ENCODE results near the gene SLIT3. TPM values are rescaled to one million over a fixed set of nuclear protein-coding genes. Genes with fewer than 3 reads are reported as not detected.
A peak's percentile ranks its signal among the peaks of the same experiment; 100 is the strongest.

Gene SLIT3
- polyA plus RNA-seq, 1 of the 3 experiments (the other 2 are of a cell fraction) = 119 TPM

GRCh38 chr5:168801567-168801966 lies 499.4 kb downstream of the SLIT3 start:
- 85% methylated on average over 7 of the region's 7 CpGs for WGBS (ENCODE audit: low lambda C conversion rate)

More at GRCh38 chr5:168801567-168801966, 499.4 kb downstream of the SLIT3 start:
- H3K27me3 ChIP-seq (ENCODE audit: insufficient read depth) = no peaks in the 10 kb centered on the region
- H3K4me3 ChIP-seq (ENCODE audit: low read depth in 2 of 2, low read length in 1 of 2) = no peak overlapping the region
- H4K20me1 ChIP-seq (ENCODE audit: insufficient read depth) = no peaks in the 10 kb centered on the region
- H3K4me1 ChIP-seq (ENCODE audit: control insufficient read depth in 1 of 2, insufficient read depth in 2 of 2, low read depth in 1 of 2, low read length in 1 of 2) = peaks cover 4 to 54% of the 10 kb centered on the region in 2 experiments; a peak in 2 of 4 replicates
- H3K27ac ChIP-seq (ENCODE audit: low read depth in 2 of 2, low read length in 1 of 2) = peak overlapping the region; percentile 52 to 73; a peak in 3 of 4 replicates
- H3F3A ChIP-seq (replicated peaks; ENCODE audit: insufficient read depth) = no peaks in the 10 kb centered on the region
- CTCF ChIA-PET = interaction anchor here (0.8 to 1.8 kb wide), 3 partner anchors 12 to 51 kb away, joined by 3 to 6 read pairs (median 4); no protein-coding TSS in a partner anchor
- H3K79me2 ChIP-seq (ENCODE audit: insufficient read depth) = no peaks in the 10 kb centered on the region
- DNase-seq = no peak
- no peak overlapping the region for H2AFZ ChIP-seq (ENCODE audit: low read depth)
- peaks cover 3 to 88% of the 10 kb centered on the region in 2 experiments for H3K36me3 ChIP-seq (replicated peaks in 1 of 2; ENCODE audit: control insufficient read depth in 1 of 2, insufficient read depth in 2 of 2, low read length in 1 of 2)
- H3K9me2 ChIP-seq = no peaks in the 10 kb centered on the region
- POLR2A ChIA-PET = interaction anchor here (1.1 to 2.1 kb wide), 3 partner anchors 9 to 43 kb away, joined by 3 to 5 read pairs (median 4); no protein-coding TSS in a partner anchor
- no peak overlapping the region for H3K9ac ChIP-seq
- 0 out of 2 replicates have a peak overlapping the region, but pooled peaks have one; percentile 25 for H3K4me2 ChIP-seq
- TF ChIP-seq, protein P1, sequence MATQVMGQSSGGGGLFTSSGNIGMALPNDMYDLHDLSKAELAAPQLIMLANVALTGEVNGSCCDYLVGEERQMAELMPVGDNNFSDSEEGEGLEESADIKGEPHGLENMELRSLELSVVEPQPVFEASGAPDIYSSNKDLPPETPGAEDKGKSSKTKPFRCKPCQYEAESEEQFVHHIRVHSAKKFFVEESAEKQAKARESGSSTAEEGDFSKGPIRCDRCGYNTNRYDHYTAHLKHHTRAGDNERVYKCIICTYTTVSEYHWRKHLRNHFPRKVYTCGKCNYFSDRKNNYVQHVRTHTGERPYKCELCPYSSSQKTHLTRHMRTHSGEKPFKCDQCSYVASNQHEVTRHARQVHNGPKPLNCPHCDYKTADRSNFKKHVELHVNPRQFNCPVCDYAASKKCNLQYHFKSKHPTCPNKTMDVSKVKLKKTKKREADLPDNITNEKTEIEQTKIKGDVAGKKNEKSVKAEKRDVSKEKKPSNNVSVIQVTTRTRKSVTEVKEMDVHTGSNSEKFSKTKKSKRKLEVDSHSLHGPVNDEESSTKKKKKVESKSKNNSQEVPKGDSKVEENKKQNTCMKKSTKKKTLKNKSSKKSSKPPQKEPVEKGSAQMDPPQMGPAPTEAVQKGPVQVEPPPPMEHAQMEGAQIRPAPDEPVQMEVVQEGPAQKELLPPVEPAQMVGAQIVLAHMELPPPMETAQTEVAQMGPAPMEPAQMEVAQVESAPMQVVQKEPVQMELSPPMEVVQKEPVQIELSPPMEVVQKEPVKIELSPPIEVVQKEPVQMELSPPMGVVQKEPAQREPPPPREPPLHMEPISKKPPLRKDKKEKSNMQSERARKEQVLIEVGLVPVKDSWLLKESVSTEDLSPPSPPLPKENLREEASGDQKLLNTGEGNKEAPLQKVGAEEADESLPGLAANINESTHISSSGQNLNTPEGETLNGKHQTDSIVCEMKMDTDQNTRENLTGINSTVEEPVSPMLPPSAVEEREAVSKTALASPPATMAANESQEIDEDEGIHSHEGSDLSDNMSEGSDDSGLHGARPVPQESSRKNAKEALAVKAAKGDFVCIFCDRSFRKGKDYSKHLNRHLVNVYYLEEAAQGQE (IDR thresholded peaks at IDR 0.05; ENCODE audit: low read depth, low read length) = no peak
- TF ChIP-seq MXI1 (IDR thresholded peaks at IDR 0.05; ENCODE audit: low read depth, low read length) (no peak), CTCF (IDR thresholded peaks at IDR 0.05) (no peak), TCF12 (IDR thresholded peaks at IDR 0.05) (peak; percentile 23; the same call in 1 of the 2 replicates), SIN3A (IDR thresholded peaks at IDR 0.05; ENCODE audit: borderline replicate concordance, low read depth, low read length) (no peak), RCOR1 (IDR thresholded peaks at IDR 0.05; ENCODE audit: low read length) (no peak), TEAD4 (IDR thresholded peaks at IDR 0.05; ENCODE audit: borderline replicate concordance, insufficient read depth) (no peak)
- no peaks in the 10 kb centered on the region for H3K9me3 ChIP-seq

All from SK-N-SH (cell line).